GM23248 (cell line): Measurements from ENCODE around the gene MEST. TPM values are rescaled to one million over a fixed set of nuclear protein-coding genes. Genes with fewer than 3 reads are reported as not detected.
"Not testable (repeated sequence)": the region's sequence is repeated elsewhere in the genome, so short reads cannot be mapped to it uniquely, and the experiment has no call there.

Source experiments
- DNase-seq: peaks from one replicate; pipeline ENCODE4 v3.0.0-alpha.2; 2015
- H2AFZ ChIP-seq: fragments of 200-600 bp; sonication (generic); 2 replicates; pipeline ENCODE4 v1.6.1; 2016; ENCODE audit warnings: antibody characterized with exemption
- H3F3A ChIP-seq: fragments of 200-600 bp; sonication (generic); 2 replicates; pipeline ENCODE4 v1.6.1; 2016; ENCODE audit warnings: mild to moderate bottlenecking, antibody characterized with exemption, mixed run types; ENCODE audit not compliant: insufficient read depth
- H3K27ac ChIP-seq: fragments of 200-600 bp; sonication (generic); 2 replicates; pipeline ENCODE4 v1.5.1; 2016; ENCODE audit warnings: mild to moderate bottlenecking
- H3K27me3 ChIP-seq: fragments of 200-600 bp; sonication (generic); replicated peaks from 2 replicates; pipeline ENCODE4 v1.6.1; 2016; ENCODE audit warnings: mild to moderate bottlenecking; ENCODE audit not compliant: insufficient read depth
- H3K36me3 ChIP-seq: fragments of 200-600 bp; sonication (generic); 2 replicates; pipeline ENCODE4 v1.6.1; 2016; ENCODE audit warnings: low read depth, mild to moderate bottlenecking
- H3K4me1 ChIP-seq: fragments of 200-600 bp; sonication (generic); 2 replicates; pipeline ENCODE4 v1.6.1; 2016; ENCODE audit warnings: mild to moderate bottlenecking; ENCODE audit not compliant: insufficient read depth
- H3K4me2 ChIP-seq: fragments of 200-600 bp; sonication (generic); one replicate; pipeline ENCODE4 v1.6.1; 2016; ENCODE audit warnings: mild to moderate bottlenecking; ENCODE audit not compliant: unreplicated experiment
- H3K4me3 ChIP-seq: fragments of 200-600 bp; sonication (generic); 2 replicates; pipeline ENCODE4 v1.5.1; 2016; ENCODE audit warnings: mild to moderate bottlenecking
- H3K79me2 ChIP-seq: fragments of 200-600 bp; sonication (generic); 2 replicates; pipeline ENCODE4 v1.6.1; 2016; ENCODE audit warnings: mild to moderate bottlenecking; ENCODE audit not compliant: insufficient read depth
- H3K9ac ChIP-seq: fragments of 200-600 bp; sonication (generic); 2 replicates; pipeline ENCODE4 v1.6.1; 2016; ENCODE audit warnings: mild to moderate bottlenecking
- H3K9me2 ChIP-seq: fragments of 200-600 bp; sonication (generic); 2 replicates; pipeline ENCODE4 v1.6.1; 2016; ENCODE audit warnings: mixed run types, mild to moderate bottlenecking, moderate library complexity; ENCODE audit not compliant: insufficient read depth
- H3K9me3 ChIP-seq: fragments of 200-600 bp; sonication (generic); one replicate; pipeline ENCODE4 v1.6.1; 2017; ENCODE audit warnings: low read depth
- H4K20me1 ChIP-seq: fragments of 200-600 bp; sonication (generic); 2 replicates; pipeline ENCODE4 v1.6.0; 2016; ENCODE audit not compliant: insufficient read depth
- EZH2 ChIP-seq: fragments of 200-600 bp; sonication (generic); IDR thresholded peaks from 2 replicates; pipeline ENCODE4 v1.6.1; 2018; ENCODE audit warnings: antibody characterized with exemption, mild to moderate bottlenecking; ENCODE audit not compliant: insufficient read depth, poor library complexity, severe bottlenecking
- EZH2phosphoT487 ChIP-seq: fragments of 200-600 bp; sonication (generic); IDR thresholded peaks from 2 replicates; pipeline ENCODE4 v1.6.1; 2018; ENCODE audit warnings: antibody characterized with exemption, moderate library complexity, mild to moderate bottlenecking, low read depth; ENCODE audit not compliant: insufficient read depth
- WGBS, 2 experiments: methylation state at CpG; one replicate each; pipeline ENCODE4 v1.1.6; 2015 to 2017; ENCODE audit warnings: low lambda C conversion rate in 2 of 2, low coverage in 1 of 2; ENCODE audit errors: missing lambda C conversion rate in 2 of 2; 5-methylcytosine and 5-hydroxymethylcytosine counted together
- in situ Hi-C: fragments of 300-500 bp; cut with MboI; formaldehyde crosslinking; loops from 2 replicates; pipeline ENCODE4 v1.15.0; 2020
- polyA plus RNA-seq: library from polyadenylated mRNA; unstranded; fragments of >200 nt; fragmentation: Nextera tagmentation; extraction: Ambion mirVana; gene quantifications from 2 replicates; pipeline ENCODE4 v1.2.1, GENCODE V29; 2016
- total RNA-seq: library from RNA; depleted of rRNA; stranded (reverse); fragments of >200 nt; shearing (Covaris generic); gene quantifications from 2 replicates; pipeline ENCODE4 v1.2.3, GENCODE V29; 2014

The MEST gene
- total and polyA plus RNA-seq, 2 experiments from 2014 or later, result 8.5 to 12.6 TPM

GRCh38 chr7:130446259-130446658 lies 45.6 kb upstream of the MEST start:
- Histone ChIP-seq H3K27me3 (no peaks in the 10 kb centered on the region), H3K4me1 (peaks cover 17% of the 10 kb centered on the region), H2AFZ (no peak overlapping the region), H3K9ac (no peak overlapping the region), H3F3A (no peaks in the 10 kb centered on the region), H3K9me3 (no peaks in the 10 kb centered on the region), H3K27ac (no peak overlapping the region), H3K36me3 (no peaks in the 10 kb centered on the region), H3K4me3 (no peak overlapping the region), H3K9me2 (no peaks in the 10 kb centered on the region), H4K20me1 (no peaks in the 10 kb centered on the region), H3K4me2 (no peak overlapping the region), H3K79me2 (no peaks in the 10 kb centered on the region)
- DNase-seq, result no peak
- in situ Hi-C loops, result no loop called here
- TF ChIP-seq EZH2 (no peak), EZH2phosphoT487 (no peak)
- 90 to 91% methylated on average over 3 of the region's 3 CpGs for WGBS, 2 experiments

- H2AFZ ChIP-seq, H3K4me2 ChIP-seq, H3K27ac ChIP-seq, H3K9me2 ChIP-seq, H3K9ac ChIP-seq, H4K20me1 ChIP-seq, in situ Hi-C loops, H3K27me3 ChIP-seq, H3K4me3 ChIP-seq, DNase-seq, H3K9me3 ChIP-seq, H3K4me1 ChIP-seq, H3F3A ChIP-seq, H3K79me2 ChIP-seq, H3K36me3 ChIP-seq: not testable (repeated sequence)
- WGBS, 2 experiments, result 84 to 89% methylated on average over 3 of the region's 3 CpGs
Measured at GRCh38 chr7:130451344-130451743, 40.5 kb upstream of the MEST start.

- TF ChIP-seq EZH2 (no peak), EZH2phosphoT487 (no peak)
- no peaks in the 10 kb centered on the region for H3F3A ChIP-seq
- H3K4me3 ChIP-seq, result no peak overlapping the region
- H3K9ac ChIP-seq, result no peak overlapping the region
- no peaks in the 10 kb centered on the region for H3K9me3 ChIP-seq
- no peak overlapping the region for H2AFZ ChIP-seq
- 47 to 60% methylated on average over 3 of the region's 3 CpGs for WGBS, 2 experiments
- H3K79me2 ChIP-seq, result no peaks in the 10 kb centered on the region
- in situ Hi-C loops, result no loop called here
- H4K20me1 ChIP-seq, result no peaks in the 10 kb centered on the region
- H3K27me3 ChIP-seq, result no peaks in the 10 kb centered on the region
- no peaks in the 10 kb centered on the region for H3K36me3 ChIP-seq
- no peak overlapping the region for H3K27ac ChIP-seq
- H3K4me1 ChIP-seq, result no peaks in the 10 kb centered on the region
- H3K4me2 ChIP-seq, result no peak overlapping the region
- H3K9me2 ChIP-seq, result no peaks in the 10 kb centered on the region; the same call in 1 of the 2 replicates
- DNase-seq, result no peak
Measured at GRCh38 chr7:130452951-130453350, 38.9 kb upstream of the MEST start.

GRCh38 chr7:130454959-130455358 lies 36.9 kb upstream of the MEST start:
- 74 to 76% methylated on average over 2 of the region's 2 CpGs for WGBS, 2 experiments
- H3K27me3 ChIP-seq, result no peaks in the 10 kb centered on the region
- no peak overlapping the region for H3K4me2 ChIP-seq
- no peaks in the 10 kb centered on the region for H3K36me3 ChIP-seq
- H2AFZ ChIP-seq, result no peak overlapping the region
- H3K4me3 ChIP-seq, result no peak overlapping the region
- no peaks in the 10 kb centered on the region; the same call in 1 of the 2 replicates for H3K9me2 ChIP-seq
- no peak for DNase-seq
- H3K27ac ChIP-seq, result no peak overlapping the region
- no peaks in the 10 kb centered on the region for H4K20me1 ChIP-seq
- in situ Hi-C loops, result no loop called here
- no peaks in the 10 kb centered on the region for H3K9me3 ChIP-seq
- H3K4me1 ChIP-seq, result no peaks in the 10 kb centered on the region
- no peak overlapping the region for H3K9ac ChIP-seq
- H3F3A ChIP-seq, result no peaks in the 10 kb centered on the region
- TF ChIP-seq EZH2 (no peak), EZH2phosphoT487 (no peak)
- no peaks in the 10 kb centered on the region for H3K79me2 ChIP-seq

- no peak overlapping the region for H3K4me2 ChIP-seq
- TF ChIP-seq EZH2, result no peak
- TF ChIP-seq EZH2phosphoT487, result no peak
- no peaks in the 10 kb centered on the region for H3K79me2 ChIP-seq
- no peak overlapping the region for H2AFZ ChIP-seq
- H4K20me1 ChIP-seq, result no peaks in the 10 kb centered on the region
- no peaks in the 10 kb centered on the region for H3K36me3 ChIP-seq
- no peaks in the 10 kb centered on the region; the same call in 1 of the 2 replicates for H3K9me2 ChIP-seq
- no peaks in the 10 kb centered on the region for H3K9me3 ChIP-seq
- H3F3A ChIP-seq, result no peaks in the 10 kb centered on the region
- H3K9ac ChIP-seq, result no peak overlapping the region
- H3K27ac ChIP-seq, result no peak overlapping the region
- H3K4me1 ChIP-seq, result no peaks in the 10 kb centered on the region
- 4% methylated on average over 2 of the region's 2 CpGs for WGBS, 2 experiments
- H3K27me3 ChIP-seq, result no peaks in the 10 kb centered on the region
- H3K4me3 ChIP-seq, result no peak overlapping the region
- DNase-seq, result no peak
- in situ Hi-C loops, result no loop called here
Measured at GRCh38 chr7:130458257-130458656, 33.6 kb upstream of the MEST start.
